ENCODE results near the gene IQSEC1.
A peak's percentile ranks its signal among the peaks of the same experiment; 100 is the strongest.

Gene IQSEC1

GRCh38 chr3:13106308-13107001 lies 33.2 kb upstream of the IQSEC1 start:
- DNase-seq = no peak

GRCh38 chr3:13105896-13106250 lies 32.6 kb upstream of the IQSEC1 start:
- no peak for DNase-seq

DNA sequence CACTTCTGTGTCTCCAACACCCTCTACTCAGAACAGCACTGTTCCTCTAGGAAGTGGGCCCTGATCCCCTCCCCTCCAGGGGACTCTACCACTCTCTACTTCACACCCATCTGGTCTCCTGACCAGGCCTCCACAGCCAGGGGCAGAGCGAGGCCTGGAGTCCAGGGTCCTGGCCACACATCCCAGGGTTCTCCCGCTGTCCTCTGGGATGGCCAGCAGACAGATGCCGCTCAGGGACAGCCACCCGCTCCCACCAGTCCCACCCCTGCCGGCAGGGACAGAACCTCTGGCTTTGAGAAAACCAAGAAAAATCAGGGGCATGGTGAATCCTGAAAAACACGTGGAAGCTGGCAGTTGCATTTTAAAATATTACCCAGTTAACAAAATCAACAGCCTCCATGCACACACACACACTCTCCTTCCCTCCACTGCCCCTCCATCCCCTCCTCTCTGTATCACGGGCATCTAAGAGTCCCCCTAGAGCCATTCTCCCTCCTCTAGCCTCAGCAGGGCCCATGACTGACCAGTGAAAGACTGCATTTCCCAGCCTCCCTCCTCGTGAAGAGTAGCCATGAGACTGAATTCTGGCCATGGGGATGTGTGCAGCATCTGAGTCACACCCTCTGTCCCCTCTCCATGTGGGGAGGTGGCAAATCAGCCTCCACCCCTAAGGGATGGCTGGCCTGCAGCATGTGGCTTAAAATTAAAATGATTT lies 32.1 kb upstream of the IQSEC1 start:
- DNase-seq = no peak

- no peak for DNase-seq
Observed at GRCh38 chr3:13104511-13104910, 31.3 kb upstream of the IQSEC1 start.

DNA sequence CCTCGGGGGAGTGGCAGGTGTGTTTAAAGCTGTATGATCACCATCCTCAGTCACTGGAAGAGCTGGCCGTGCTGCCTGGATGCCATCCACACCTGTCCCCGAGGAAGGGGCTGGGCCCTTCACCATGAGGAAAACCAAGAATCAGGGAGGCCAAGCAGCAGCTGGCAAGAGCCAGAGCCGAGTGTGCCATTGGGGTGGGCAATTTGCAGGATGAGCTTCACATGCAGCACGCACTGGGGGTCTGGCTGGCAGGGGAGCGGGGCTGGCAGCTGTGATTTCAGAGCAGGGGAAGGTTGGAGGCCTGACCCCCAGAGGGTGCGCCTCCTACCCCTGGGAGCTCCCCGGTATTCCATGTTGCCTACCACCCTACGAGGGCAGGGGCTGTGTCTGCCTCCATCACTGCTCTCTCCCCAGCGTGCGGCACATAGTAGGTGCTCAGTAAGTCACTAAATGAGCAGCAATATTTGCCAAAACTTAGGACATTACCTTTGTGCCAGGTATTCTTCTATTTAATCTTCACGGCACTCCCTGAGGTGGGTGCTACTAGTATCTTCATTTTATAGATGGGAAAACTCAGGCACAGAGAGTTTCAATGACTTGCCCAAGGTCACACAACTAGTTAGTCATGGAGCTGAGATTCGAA lies 30.3 kb upstream of the IQSEC1 start:
- no peak for DNase-seq

GRCh38 chr3:13102386-13103345 lies 29.4 kb upstream of the IQSEC1 start:
- DNase-seq = no peak

DNA sequence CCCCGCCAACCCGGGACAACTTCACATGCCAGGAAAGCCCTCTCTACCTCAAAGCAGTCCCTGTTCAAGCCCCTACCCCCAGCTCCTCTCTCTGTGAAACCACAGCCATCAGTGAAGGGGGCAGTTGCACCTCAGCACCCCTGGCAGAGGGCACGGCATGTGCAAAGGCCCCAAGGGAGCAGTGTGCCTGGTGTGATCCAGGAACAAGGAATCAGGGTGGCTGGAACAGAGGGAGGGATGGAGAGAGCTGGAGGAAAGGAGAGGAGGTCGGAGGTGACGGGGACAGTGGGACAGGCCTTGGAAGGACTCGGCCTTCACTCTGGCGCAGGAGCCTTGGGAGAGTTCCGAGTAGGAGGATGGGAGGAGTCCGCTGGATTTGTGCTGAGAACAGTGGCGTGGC lies 26.5 kb upstream of the IQSEC1 start:
- no peak for DNase-seq

DNA sequence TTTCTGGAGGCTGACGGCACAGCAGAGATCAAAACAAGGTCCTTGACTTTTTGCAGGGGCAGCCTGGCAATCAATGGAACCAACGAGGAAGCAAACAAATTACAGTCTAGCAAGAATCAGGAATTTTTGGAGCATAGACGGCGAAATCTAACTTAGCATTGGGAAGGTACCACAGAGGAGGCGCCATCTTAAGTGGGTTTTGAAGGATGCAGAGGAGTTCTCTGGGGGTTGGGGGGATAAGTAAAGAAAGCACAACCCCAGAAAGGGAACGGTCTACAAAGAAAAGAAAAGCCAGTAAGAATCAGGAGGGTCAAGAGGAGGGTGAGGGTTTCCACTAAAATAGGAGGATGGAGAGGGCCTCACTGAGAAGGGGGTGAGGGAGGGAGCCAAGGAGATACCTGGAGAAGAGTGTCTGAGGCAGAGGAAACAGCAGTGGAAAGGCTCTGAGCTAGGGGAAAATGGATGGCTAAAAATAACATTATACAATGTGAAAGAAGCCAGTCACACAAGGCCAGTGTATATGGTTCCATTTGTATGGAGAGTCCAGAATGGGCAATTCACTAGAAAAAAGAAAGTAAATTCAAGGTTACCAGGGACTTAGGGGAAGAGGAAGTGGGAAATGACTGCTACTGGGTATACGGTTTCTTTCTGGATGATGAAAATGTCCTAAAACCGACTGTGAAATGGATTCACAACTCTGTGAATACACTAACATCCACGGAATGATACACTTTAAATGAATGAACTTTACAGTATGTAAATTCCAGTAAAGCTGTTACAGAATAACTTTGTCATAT lies 25.2 kb upstream of the IQSEC1 start:
- DNase-seq = no peak

GRCh38 chr3:13096356-13096755 lies 23.1 kb upstream of the IQSEC1 start:
- DNase-seq = no peak

GRCh38 chr3:13095408-13095937 lies 22.2 kb upstream of the IQSEC1 start:
- DNase-seq = peak; percentile 34

DNA sequence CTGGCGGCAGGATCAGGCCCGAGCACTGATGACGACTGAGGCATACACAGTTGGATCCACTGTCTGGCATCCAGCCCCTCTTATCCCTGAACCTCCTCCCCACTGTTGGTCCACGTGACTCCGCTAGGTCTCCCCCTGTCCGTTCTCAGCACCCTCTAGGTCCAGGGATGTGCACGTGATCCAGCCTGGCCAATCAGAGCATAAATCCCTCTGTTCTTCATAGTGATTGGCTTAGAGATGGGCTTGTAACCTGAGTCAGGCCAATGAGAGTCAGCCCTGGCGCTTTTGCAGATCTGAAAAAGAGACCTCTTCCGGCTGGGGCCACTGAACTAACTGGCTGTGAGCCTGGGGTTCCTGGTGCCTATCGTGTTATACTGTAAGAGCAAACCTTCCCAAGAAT lies 20.5 kb upstream of the IQSEC1 start:
- DNase-seq = no peak

- DNase-seq = no peak
Observed at GRCh38 chr3:13092621-13093617, 19.7 kb upstream of the IQSEC1 start.

DNA sequence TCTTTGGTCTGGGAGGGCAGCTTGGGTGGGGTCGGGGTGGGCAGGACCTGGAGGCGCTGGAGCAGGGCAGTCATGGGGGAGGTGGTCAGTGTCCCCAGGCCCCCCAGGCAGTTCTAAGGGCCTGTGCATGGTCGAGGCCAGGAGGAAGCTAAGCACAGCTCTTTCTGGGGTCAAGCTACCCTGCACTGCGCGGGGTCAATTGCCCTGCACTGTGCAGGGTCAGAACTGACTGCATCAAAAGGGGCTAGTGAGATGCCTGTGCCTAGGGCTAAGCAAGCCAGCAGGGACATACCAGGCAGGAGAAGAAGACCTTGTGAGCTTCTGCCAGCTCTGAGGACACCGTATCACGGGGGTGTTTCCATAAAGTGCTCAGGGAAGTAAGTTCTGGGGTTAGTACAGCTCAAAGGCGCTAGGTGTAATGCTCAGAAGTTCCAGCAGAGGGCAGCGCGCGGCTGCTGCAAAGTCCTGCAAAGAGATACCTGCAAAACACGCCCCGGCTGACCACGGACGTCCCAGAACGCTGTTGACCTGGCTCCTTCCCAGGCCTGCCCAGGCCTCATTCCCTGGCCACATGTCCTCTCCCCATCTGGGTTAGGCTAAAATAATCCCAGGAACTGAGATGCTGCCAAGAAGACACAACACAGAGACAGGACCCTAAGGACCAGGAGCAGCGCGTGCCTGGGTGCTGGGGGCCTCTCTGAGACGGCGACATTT lies 18.8 kb upstream of the IQSEC1 start:
- peak; percentile 79 for DNase-seq

GRCh38 chr3:13088028-13089006 lies 15.1 kb upstream of the IQSEC1 start:
- no peak for DNase-seq

DNA sequence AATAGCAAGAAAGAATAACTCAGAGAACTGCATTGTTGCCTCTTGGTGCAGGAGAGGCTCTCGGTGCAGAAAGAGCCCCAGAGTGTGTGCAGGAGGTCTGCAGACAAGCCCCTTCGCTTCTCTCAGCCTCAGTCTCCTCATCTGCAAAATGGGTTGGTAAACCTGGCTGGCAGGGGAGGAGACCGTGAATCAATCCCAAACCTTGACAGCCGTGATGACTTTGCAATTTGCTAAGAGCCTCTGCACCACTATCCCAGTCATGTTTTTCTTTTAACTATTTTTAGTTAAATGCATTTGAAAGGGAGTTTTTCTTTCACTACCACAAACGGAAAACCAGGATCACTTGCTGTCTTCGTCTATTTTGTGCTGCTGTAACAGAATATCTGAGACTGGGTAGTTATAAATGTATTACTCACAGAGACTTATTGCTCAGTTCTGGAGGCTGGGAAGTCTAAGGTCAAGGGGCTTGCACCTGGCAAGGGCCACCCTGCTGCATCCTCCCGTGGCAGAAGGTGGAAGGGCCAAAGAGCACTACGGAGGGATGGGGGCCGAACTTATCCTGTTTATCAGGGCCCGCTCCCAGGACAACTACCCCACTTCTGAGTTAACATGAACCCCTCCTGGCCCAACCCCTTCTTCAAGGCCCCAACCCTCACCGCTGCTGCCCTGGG lies 14.2 kb upstream of the IQSEC1 start:
- DNase-seq = no peak

- DNase-seq = no peak
Observed at GRCh38 chr3:13086531-13086981, 13.3 kb upstream of the IQSEC1 start.

DNA sequence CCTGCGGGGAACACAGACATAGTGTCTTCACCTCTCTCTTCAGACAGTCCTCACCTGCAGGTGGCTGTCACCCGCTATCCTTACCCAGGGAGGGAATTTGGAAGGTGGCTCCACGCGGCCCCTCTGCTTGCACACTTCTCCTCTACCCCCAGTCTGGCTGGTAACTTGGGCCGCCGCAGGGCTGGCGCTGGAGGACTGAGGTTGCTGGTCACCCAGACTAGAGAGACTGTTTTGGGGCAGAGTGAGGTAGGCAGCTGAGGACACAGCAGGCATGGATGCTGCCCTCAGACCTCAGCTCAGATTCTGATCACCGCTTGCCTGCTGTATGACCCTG lies 12.6 kb upstream of the IQSEC1 start:
- DNase-seq = no peak

Measured in hematopoietic multipotent progenitor cell treated with erythropoietin and hydrocortisone succinate and interleukin-3 and kit ligand, for 6 days (in vitro differentiated cells).